ENCODE measurements around the gene KIDINS220.

The KIDINS220 gene

GRCh38 chr2:8802741-8803140 is 34.7 kb downstream of the KIDINS220 start:
- no peaks in the 10 kb centered on the region for H3K9me3 ChIP-seq (ENCODE audit: control insufficient read depth in 1 of 2, low read length in 2 of 2)
- H3K36me3 ChIP-seq (ENCODE audit: control insufficient read depth in 1 of 2, insufficient read depth in 2 of 2, low read length in 2 of 2): peaks cover 46 to 72% of the 10 kb centered on the region in 2 donors
- no peak overlapping the region for H3K4me3 ChIP-seq (ENCODE audit: low read depth in 1 of 2, low read length in 2 of 2)
- no peak overlapping the region for H3K27ac ChIP-seq (ENCODE audit: low read length)
- H3K27me3 ChIP-seq (ENCODE audit: low read depth, low read length): no peaks in the 10 kb centered on the region
- no peaks in the 10 kb centered on the region for H3K4me1 ChIP-seq (ENCODE audit: control insufficient read depth in 1 of 2, insufficient read depth in 2 of 2, low read length in 2 of 2)

- no peaks in the 10 kb centered on the region for H3K27me3 ChIP-seq (ENCODE audit: low read depth, low read length)
- H3K4me1 ChIP-seq (ENCODE audit: control insufficient read depth in 1 of 2, insufficient read depth in 2 of 2, low read length in 2 of 2): no peaks in the 10 kb centered on the region
- no peaks in the 10 kb centered on the region for H3K9me3 ChIP-seq (ENCODE audit: control insufficient read depth in 1 of 2, low read length in 2 of 2)
- H3K4me3 ChIP-seq (ENCODE audit: low read depth in 1 of 2, low read length in 2 of 2): no peak overlapping the region
- H3K27ac ChIP-seq (ENCODE audit: low read length): no peak overlapping the region
- H3K36me3 ChIP-seq (ENCODE audit: control insufficient read depth in 1 of 2, insufficient read depth in 2 of 2, low read length in 2 of 2): peaks cover 52 to 72% of the 10 kb centered on the region in 2 donors
Measured at GRCh38 chr2:8800821-8801220, 36.6 kb downstream of the KIDINS220 start.

- Histone ChIP-seq H3K4me1 (ENCODE audit: control insufficient read depth in 1 of 2, insufficient read depth in 2 of 2, low read length in 2 of 2) (no peaks in the 10 kb centered on the region), H3K27me3 (ENCODE audit: low read depth, low read length) (no peaks in the 10 kb centered on the region), H3K27ac (ENCODE audit: low read length) (no peak overlapping the region), H3K9me3 (ENCODE audit: control insufficient read depth in 1 of 2, low read length in 2 of 2) (no peaks in the 10 kb centered on the region), H3K4me3 (ENCODE audit: low read depth in 1 of 2, low read length in 2 of 2) (no peak overlapping the region), H3K36me3 (ENCODE audit: control insufficient read depth in 1 of 2, insufficient read depth in 2 of 2, low read length in 2 of 2) (peaks cover 50 to 74% of the 10 kb centered on the region in 2 donors)
Measured at GRCh38 chr2:8800218-8800617, 37.2 kb downstream of the KIDINS220 start.

- no peaks in the 10 kb centered on the region for H3K27me3 ChIP-seq (ENCODE audit: low read depth, low read length)
- H3K4me1 ChIP-seq (ENCODE audit: control insufficient read depth in 1 of 2, insufficient read depth in 2 of 2, low read length in 2 of 2): no peaks in the 10 kb centered on the region
- no peaks in the 10 kb centered on the region for H3K9me3 ChIP-seq (ENCODE audit: control insufficient read depth in 1 of 2, low read length in 2 of 2)
- no peak overlapping the region for H3K4me3 ChIP-seq (ENCODE audit: low read depth in 1 of 2, low read length in 2 of 2)
- peaks cover 56 to 78% of the 10 kb centered on the region in 2 donors for H3K36me3 ChIP-seq (ENCODE audit: control insufficient read depth in 1 of 2, insufficient read depth in 2 of 2, low read length in 2 of 2)
- no peak overlapping the region for H3K27ac ChIP-seq (ENCODE audit: low read length)
Measured at GRCh38 chr2:8799004-8799403, 38.4 kb downstream of the KIDINS220 start.

GRCh38 chr2:8798393-8798792 is 39.0 kb downstream of the KIDINS220 start:
- no peak overlapping the region for H3K27ac ChIP-seq (ENCODE audit: low read length)
- H3K36me3 ChIP-seq (ENCODE audit: control insufficient read depth in 1 of 2, insufficient read depth in 2 of 2, low read length in 2 of 2): peaks cover 61 to 80% of the 10 kb centered on the region in 2 donors
- H3K4me3 ChIP-seq (ENCODE audit: low read depth in 1 of 2, low read length in 2 of 2): no peak overlapping the region
- H3K9me3 ChIP-seq (ENCODE audit: control insufficient read depth in 1 of 2, low read length in 2 of 2): no peaks in the 10 kb centered on the region
- H3K27me3 ChIP-seq (ENCODE audit: low read depth, low read length): no peaks in the 10 kb centered on the region
- H3K4me1 ChIP-seq (ENCODE audit: control insufficient read depth in 1 of 2, insufficient read depth in 2 of 2, low read length in 2 of 2): no peaks in the 10 kb centered on the region

- Histone ChIP-seq H3K4me3 (ENCODE audit: low read depth in 1 of 2, low read length in 2 of 2) (no peak overlapping the region), H3K27me3 (ENCODE audit: low read depth, low read length) (no peaks in the 10 kb centered on the region), H3K36me3 (ENCODE audit: control insufficient read depth in 1 of 2, insufficient read depth in 2 of 2, low read length in 2 of 2) (peaks cover 59 to 80% of the 10 kb centered on the region in 2 donors), H3K4me1 (ENCODE audit: control insufficient read depth in 1 of 2, insufficient read depth in 2 of 2, low read length in 2 of 2) (no peaks in the 10 kb centered on the region), H3K9me3 (ENCODE audit: control insufficient read depth in 1 of 2, low read length in 2 of 2) (no peaks in the 10 kb centered on the region), H3K27ac (ENCODE audit: low read length) (no peak overlapping the region)
Measured at GRCh38 chr2:8797682-8798081, 39.7 kb downstream of the KIDINS220 start.

GRCh38 chr2:8796878-8797550 is 40.4 kb downstream of the KIDINS220 start:
- Histone ChIP-seq H3K27me3 (ENCODE audit: low read depth, low read length) (no peaks in the 10 kb centered on the region), H3K9me3 (ENCODE audit: control insufficient read depth in 1 of 2, low read length in 2 of 2) (no peaks in the 10 kb centered on the region), H3K4me3 (ENCODE audit: low read depth in 1 of 2, low read length in 2 of 2) (no peak overlapping the region), H3K4me1 (ENCODE audit: control insufficient read depth in 1 of 2, insufficient read depth in 2 of 2, low read length in 2 of 2) (no peaks in the 10 kb centered on the region), H3K27ac (ENCODE audit: low read length) (no peak overlapping the region), H3K36me3 (ENCODE audit: control insufficient read depth in 1 of 2, insufficient read depth in 2 of 2, low read length in 2 of 2) (peaks cover 52 to 74% of the 10 kb centered on the region in 2 donors)

- Histone ChIP-seq H3K27me3 (ENCODE audit: low read depth, low read length) (no peaks in the 10 kb centered on the region), H3K9me3 (ENCODE audit: control insufficient read depth in 1 of 2, low read length in 2 of 2) (no peaks in the 10 kb centered on the region), H3K36me3 (ENCODE audit: control insufficient read depth in 1 of 2, insufficient read depth in 2 of 2, low read length in 2 of 2) (peaks cover 49 to 67% of the 10 kb centered on the region in 2 donors), H3K4me3 (ENCODE audit: low read depth in 1 of 2, low read length in 2 of 2) (no peak overlapping the region), H3K27ac (ENCODE audit: low read length) (no peak overlapping the region), H3K4me1 (ENCODE audit: control insufficient read depth in 1 of 2, insufficient read depth in 2 of 2, low read length in 2 of 2) (no peaks in the 10 kb centered on the region)
Measured at GRCh38 chr2:8796315-8796848, 41.0 kb downstream of the KIDINS220 start.

- H3K4me1 ChIP-seq (ENCODE audit: control insufficient read depth in 1 of 2, insufficient read depth in 2 of 2, low read length in 2 of 2): no peaks in the 10 kb centered on the region
- no peak overlapping the region for H3K27ac ChIP-seq (ENCODE audit: low read length)
- no peaks in the 10 kb centered on the region for H3K27me3 ChIP-seq (ENCODE audit: low read depth, low read length)
- no peaks in the 10 kb centered on the region for H3K9me3 ChIP-seq (ENCODE audit: control insufficient read depth in 1 of 2, low read length in 2 of 2)
- H3K36me3 ChIP-seq (ENCODE audit: control insufficient read depth in 1 of 2, insufficient read depth in 2 of 2, low read length in 2 of 2): peaks cover 52 to 67% of the 10 kb centered on the region in 2 donors
- H3K4me3 ChIP-seq (ENCODE audit: low read depth in 1 of 2, low read length in 2 of 2): no peak overlapping the region
Measured at GRCh38 chr2:8794923-8795825, 42.2 kb downstream of the KIDINS220 start.

- Histone ChIP-seq H3K36me3 (ENCODE audit: control insufficient read depth in 1 of 2, insufficient read depth in 2 of 2, low read length in 2 of 2) (peaks cover 37 to 64% of the 10 kb centered on the region in 2 donors), H3K4me1 (ENCODE audit: control insufficient read depth in 1 of 2, insufficient read depth in 2 of 2, low read length in 2 of 2) (no peaks in the 10 kb centered on the region), H3K27me3 (ENCODE audit: low read depth, low read length) (no peaks in the 10 kb centered on the region), H3K9me3 (ENCODE audit: control insufficient read depth in 1 of 2, low read length in 2 of 2) (no peaks in the 10 kb centered on the region), H3K4me3 (ENCODE audit: low read depth in 1 of 2, low read length in 2 of 2) (no peak overlapping the region), H3K27ac (ENCODE audit: low read length) (no peak overlapping the region)
Measured at GRCh38 chr2:8790739-8791162, 46.7 kb downstream of the KIDINS220 start.

- Histone ChIP-seq H3K9me3 (ENCODE audit: control insufficient read depth in 1 of 2, low read length in 2 of 2) (no peaks in the 10 kb centered on the region), H3K4me1 (ENCODE audit: control insufficient read depth in 1 of 2, insufficient read depth in 2 of 2, low read length in 2 of 2) (no peaks in the 10 kb centered on the region), H3K27me3 (ENCODE audit: low read depth, low read length) (no peaks in the 10 kb centered on the region), H3K4me3 (ENCODE audit: low read depth in 1 of 2, low read length in 2 of 2) (no peak overlapping the region), H3K36me3 (ENCODE audit: control insufficient read depth in 1 of 2, insufficient read depth in 2 of 2, low read length in 2 of 2) (peaks cover 25 to 65% of the 10 kb centered on the region in 2 donors), H3K27ac (ENCODE audit: low read length) (no peak overlapping the region)
Measured at GRCh38 chr2:8786463-8786862, 51.0 kb downstream of the KIDINS220 start.

Measured in muscle layer of duodenum (tissue), 2 donors.